Ovary (tissue), 3 donors: ENCODE results near the gene VIPR1.

Experiments
- CTCF ChIP-seq, 3 donors: fragments of 450-650 bp in 2 of 3; fragments of 200-600 bp in 1 of 3; IDR thresholded peaks; one replicate each; pipeline versions ENCODE4 v1.5.1 to v1.8.0; 2016 to 2022; ENCODE audit warnings: antibody characterized with exemption in 3 of 3, mild to moderate bottlenecking in 1 of 3
- POLR2A ChIP-seq: fragments of 450-650 bp; IDR thresholded peaks from one replicate; pipeline ENCODE4 v1.6.1; 2017; ENCODE audit warnings: antibody characterized with exemption, mild to moderate bottlenecking, moderate library complexity
- donor health status: DM: no; HTN: no; CAD: no.

GRCh38 chr3:42503251-42503924 is 945 bp downstream of the VIPR1 start:
- TF ChIP-seq CTCF (IDR thresholded peaks at IDR 0.05), result no peak
- no peak for TF ChIP-seq POLR2A
